Stomach (tissue), 9 donors: ENCODE results near the gene TNS1. TPM values are rescaled to one million over a fixed set of nuclear protein-coding genes. Genes with fewer than 3 reads are reported as not detected.

ENCODE experiments used
- DNase-seq, 2 donors: peaks; one replicate each; pipeline versions ENCODE4 v3.0.0 to v3.0.0-alpha.2; 2013 to 2019
- H3K27ac ChIP-seq, 5 donors: fragments of 200-600 bp in 4 of 5; sonication (generic) in 4 of 5; one replicate each; pipeline ENCODE4 v1.5.1; 2013 to 2019; ENCODE audit warnings: mild to moderate bottlenecking in 1 of 5, moderate library complexity in 1 of 5
- H3K27me3 ChIP-seq, 3 donors: fragments of 200-600 bp; sonication (generic); one replicate each; pipeline ENCODE4 v1.5.1; 2017 to 2019; ENCODE audit warnings: mixed run types in 1 of 3
- H3K36me3 ChIP-seq, 4 donors: fragments of 200-600 bp; sonication (generic); 1 replicate in 3 of 4; 2 replicates in 1 of 4; pipeline ENCODE4 v1.5.1; 2016 to 2019
- H3K4me1 ChIP-seq, 4 donors: fragments of 200-600 bp; sonication (generic); one replicate each; pipeline ENCODE4 v1.5.1; 2016 to 2019
- H3K4me3 ChIP-seq, 4 donors: fragments of 200-600 bp; sonication (generic) in 3 of 4; one replicate each; pipeline ENCODE4 v1.5.1; 2016 to 2019; ENCODE audit warnings: mild to moderate bottlenecking in 1 of 4
- H3K9me3 ChIP-seq, 4 donors: fragments of 200-600 bp; sonication (generic); one replicate each; pipeline ENCODE4 v1.5.1; 2016 to 2019
- EP300 ChIP-seq: sonication (generic); formaldehyde crosslinking; IDR thresholded peaks from one replicate; pipeline ENCODE4 v1.6.1; 2017; ENCODE audit warnings: antibody characterized with exemption
- POLR2A ChIP-seq, 4 donors: fragments of 450-650 bp; IDR thresholded peaks; one replicate each; pipeline ENCODE4 v1.6.1; 2016; ENCODE audit warnings: antibody characterized with exemption in 4 of 4, control low read depth in 2 of 4, mild to moderate bottlenecking in 1 of 4, moderate library complexity in 1 of 4
- POLR2AphosphoS5 ChIP-seq, 3 donors: sonication (generic); formaldehyde crosslinking; IDR thresholded peaks; one replicate each; pipeline ENCODE4 v1.6.1; 2016; ENCODE audit warnings: antibody characterized with exemption in 3 of 3
- WGBS, 5 donors: extraction: QIAGEN DNeasy Blood & Tissue Kit in 3 of 5; methylation state at CpG; one replicate each; pipeline versions ENCODE4 v1.1.5 to v1.1.7; 2013 to 2018; 5-methylcytosine and 5-hydroxymethylcytosine counted together
- intact Hi-C: fragments of 100-400 bp; cut with DNase I; formaldehyde crosslinking; loops from one replicate; pipeline ENCODE4 v1.15.1; 2023; ENCODE audit warnings: low total_unique reads
- polyA plus RNA-seq, 3 donors: library from polyadenylated mRNA; stranded (reverse); fragments of 200-250 nt; gene quantifications; one replicate each; pipeline ENCODE4 v1.2.3, GENCODE V29; 2013
- total RNA-seq, 5 donors: library from RNA; depleted of rRNA; stranded (reverse); fragments of >200 nt; gene quantifications; one replicate each; pipeline versions ENCODE4 v1.1.0 to v1.2.3, GENCODE V29; 2014 to 2016
- TF ChIP-seq, protein P1 (sequence below), 7 experiments: fragments of 450-650 bp in 4 of 7; fragments of 200-600 bp in 3 of 7; sonication (generic) in 3 of 7; IDR thresholded peaks; one replicate each; pipeline ENCODE4 v1.5.1; 2016 to 2019; ENCODE audit warnings: antibody characterized with exemption in 7 of 7, control low read depth in 2 of 7, mild to moderate bottlenecking in 1 of 7
- donor health status: healthy with polysubstance abuse.
- donor health status: Bipolar disorder and iron deficiency.
- donor health status: healthy.

TNS1 gene
- total and polyA plus RNA-seq, 8 donors: 18.5 to 682 (median 160) TPM

DNA sequence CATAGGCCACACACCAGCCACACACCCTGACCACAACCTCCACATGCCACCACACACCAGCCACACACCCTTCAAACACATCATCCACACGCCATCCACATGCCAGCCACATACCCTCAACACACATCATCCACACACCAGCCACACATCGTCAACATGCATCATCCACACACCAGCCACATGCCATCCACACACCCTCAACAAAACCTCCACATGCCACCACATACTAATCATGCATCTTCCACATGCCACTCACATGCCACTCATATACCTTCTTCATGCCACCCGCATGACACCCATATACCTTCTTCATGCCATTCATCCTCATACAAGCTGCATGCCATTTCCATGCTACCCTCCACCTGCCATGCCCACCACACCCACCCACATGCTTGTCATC is 12.4 kb downstream of the TNS1 start:
- Histone ChIP-seq H3K27me3 (no peaks in the 10 kb centered on the region), H3K9me3 (no peaks in the 10 kb centered on the region), H3K4me3 (no peak overlapping the region), H3K4me1 (peaks cover 32 to 51% (median 37%) of the 10 kb centered on the region in 4 donors), H3K27ac (no peak overlapping the region), H3K36me3 (no peaks in the 10 kb centered on the region)
- intact Hi-C loops: no loop called here
- no peak for DNase-seq
- no peak for TF ChIP-seq EP300
- TF ChIP-seq, protein P1, sequence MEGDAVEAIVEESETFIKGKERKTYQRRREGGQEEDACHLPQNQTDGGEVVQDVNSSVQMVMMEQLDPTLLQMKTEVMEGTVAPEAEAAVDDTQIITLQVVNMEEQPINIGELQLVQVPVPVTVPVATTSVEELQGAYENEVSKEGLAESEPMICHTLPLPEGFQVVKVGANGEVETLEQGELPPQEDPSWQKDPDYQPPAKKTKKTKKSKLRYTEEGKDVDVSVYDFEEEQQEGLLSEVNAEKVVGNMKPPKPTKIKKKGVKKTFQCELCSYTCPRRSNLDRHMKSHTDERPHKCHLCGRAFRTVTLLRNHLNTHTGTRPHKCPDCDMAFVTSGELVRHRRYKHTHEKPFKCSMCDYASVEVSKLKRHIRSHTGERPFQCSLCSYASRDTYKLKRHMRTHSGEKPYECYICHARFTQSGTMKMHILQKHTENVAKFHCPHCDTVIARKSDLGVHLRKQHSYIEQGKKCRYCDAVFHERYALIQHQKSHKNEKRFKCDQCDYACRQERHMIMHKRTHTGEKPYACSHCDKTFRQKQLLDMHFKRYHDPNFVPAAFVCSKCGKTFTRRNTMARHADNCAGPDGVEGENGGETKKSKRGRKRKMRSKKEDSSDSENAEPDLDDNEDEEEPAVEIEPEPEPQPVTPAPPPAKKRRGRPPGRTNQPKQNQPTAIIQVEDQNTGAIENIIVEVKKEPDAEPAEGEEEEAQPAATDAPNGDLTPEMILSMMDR (IDR thresholded peaks at IDR 0.05): no peak
- no peak for TF ChIP-seq POLR2AphosphoS5 (IDR thresholded peaks at IDR 0.05)
- TF ChIP-seq POLR2A (IDR thresholded peaks at IDR 0.05): no peak
- WGBS, 5 donors: 93 to 97% (median 94%) methylated on average over 3 of the region's 3 CpGs

DNA sequence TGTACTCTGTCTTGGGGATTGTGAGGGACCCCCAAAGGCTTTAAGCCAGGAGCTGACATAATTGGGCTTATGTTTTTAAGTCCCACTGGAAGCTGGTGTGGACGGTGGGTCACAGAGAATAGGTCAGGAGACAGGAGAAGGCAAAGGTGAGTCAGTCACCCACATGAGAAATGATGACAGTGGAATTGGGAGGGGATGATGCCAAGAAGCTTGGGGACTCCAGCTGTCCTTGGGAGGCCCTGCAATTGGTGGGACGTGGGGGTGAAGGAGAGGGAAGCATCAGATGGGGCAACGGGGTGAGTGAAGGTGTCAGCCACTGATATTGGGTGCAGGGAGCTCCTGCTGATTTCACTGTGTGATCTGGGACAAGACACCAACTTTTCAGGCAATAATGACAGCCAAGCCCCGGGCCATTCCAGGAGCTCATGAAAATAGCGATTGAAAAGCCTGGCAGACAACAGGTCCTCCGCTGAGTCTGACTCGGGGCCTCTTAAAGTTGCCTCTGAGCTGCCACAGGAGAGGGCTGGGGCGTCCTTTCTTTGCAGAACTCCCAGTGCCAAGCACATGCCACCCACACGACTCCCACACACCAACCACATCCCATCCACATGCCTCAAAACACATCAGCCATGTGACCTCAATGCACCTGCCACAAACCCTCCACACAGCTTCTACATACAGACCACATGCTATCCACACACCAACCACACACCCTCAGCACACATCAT is 13.4 kb downstream of the TNS1 start:
- no peak for TF ChIP-seq POLR2AphosphoS5 (IDR thresholded peaks at IDR 0.05)
- TF ChIP-seq, protein P1 (IDR thresholded peaks at IDR 0.05): no peak
- no peak for TF ChIP-seq EP300
- no peak for TF ChIP-seq POLR2A (IDR thresholded peaks at IDR 0.05)
- intact Hi-C loops: loop anchor here (5.0 to 10.0 kb wide), 2 partner anchors 95 to 202 kb away; no protein-coding TSS in a partner anchor
- Histone ChIP-seq H3K4me1 (peaks cover 26 to 41% (median 30%) of the 10 kb centered on the region in 4 donors), H3K27ac (peak overlapping the region in 2 of 5 donors; percentile 78 to 82), H3K27me3 (no peaks in the 10 kb centered on the region), H3K4me3 (no peak overlapping the region), H3K36me3 (no peaks in the 10 kb centered on the region), H3K9me3 (no peaks in the 10 kb centered on the region)
- 60 to 82% (median 78%) methylated on average over 9 of the region's 9 CpGs for WGBS, 5 donors
- DNase-seq: no peak

DNA sequence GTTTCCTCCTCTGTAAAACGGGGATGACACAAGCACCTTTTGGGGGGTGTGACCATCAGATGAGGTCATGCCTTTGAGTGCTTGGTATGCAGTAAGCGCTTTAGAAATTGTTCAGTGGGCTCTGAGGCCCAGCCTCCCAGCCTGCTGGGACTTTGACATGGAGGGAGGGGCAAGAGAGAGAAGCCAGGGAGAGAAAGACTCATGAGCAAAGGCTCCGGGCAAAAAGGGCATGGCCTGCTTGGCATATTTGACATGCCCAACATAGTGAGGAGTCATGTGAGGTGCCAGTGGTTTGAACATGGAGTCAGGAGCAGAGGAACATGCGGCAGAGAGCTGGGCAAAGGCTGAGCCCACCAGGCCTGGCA is 14.0 kb downstream of the TNS1 start:
- H3K4me3 ChIP-seq: no peak overlapping the region

DNA sequence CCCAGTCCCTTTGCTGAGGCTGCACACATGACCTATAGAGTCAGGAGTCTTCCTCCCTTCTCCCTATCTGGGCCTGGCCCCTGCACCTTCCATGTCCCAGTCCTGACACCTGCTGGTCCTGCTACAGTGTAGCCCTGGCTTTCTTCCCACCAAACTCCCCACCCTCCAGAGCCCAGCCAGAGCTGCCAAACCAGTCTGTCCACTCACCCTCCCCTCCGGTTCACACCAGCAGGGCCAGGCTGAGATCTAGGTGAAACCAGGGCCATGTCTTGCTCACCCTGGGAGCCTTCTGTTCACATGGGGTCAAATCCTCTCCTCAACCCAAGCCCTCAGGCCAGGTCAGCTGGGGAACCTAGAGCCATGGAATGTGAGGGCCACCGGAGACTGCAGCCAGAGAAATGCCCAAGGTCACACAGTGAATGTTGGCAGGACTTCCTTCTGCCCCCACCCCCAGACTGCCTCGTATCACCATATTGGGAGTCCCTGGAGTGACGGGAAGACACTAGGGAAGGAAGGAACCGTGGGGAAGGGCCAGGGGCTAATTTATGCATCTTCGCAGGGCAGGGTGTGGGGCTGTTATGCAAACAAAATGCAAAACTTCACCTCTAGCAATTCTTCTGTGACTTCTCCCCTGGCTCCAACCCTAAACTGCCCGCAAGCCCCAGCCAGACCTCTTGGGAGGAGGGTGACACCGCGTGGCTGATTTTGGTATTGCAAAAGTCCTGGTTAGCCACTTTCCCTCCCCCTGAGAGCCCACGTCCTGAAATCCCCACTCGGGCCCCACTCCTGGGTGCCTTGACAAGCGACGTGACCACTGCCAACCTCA is 14.6 kb downstream of the TNS1 start:
- TF ChIP-seq, protein P1 (IDR thresholded peaks at IDR 0.05): peak in 6 of 7 experiments; percentile 58 to 93 (median 86)
- TF ChIP-seq POLR2AphosphoS5 (IDR thresholded peaks at IDR 0.05): peak in 1 of 3 donors; percentile 83
- no peak for TF ChIP-seq EP300
- no peak for TF ChIP-seq POLR2A (IDR thresholded peaks at IDR 0.05)
- Histone ChIP-seq H3K27me3 (no peaks in the 10 kb centered on the region), H3K4me1 (peaks cover 16 to 29% (median 21%) of the 10 kb centered on the region in 4 donors), H3K4me3 (peak overlapping the region in 3 of 4 donors; percentile 4 to 8 (median 6)), H3K9me3 (no peaks in the 10 kb centered on the region), H3K36me3 (no peaks in the 10 kb centered on the region), H3K27ac (peak overlapping the region; percentile 57 to 82 (median 79))
- peak; percentile 95 to 96 for DNase-seq
- 5 to 13% (median 10%) methylated on average over 12 to 13 of the region's 13 CpGs for WGBS, 5 donors
- intact Hi-C loops: loop anchor here (5.0 to 10.0 kb wide), 2 partner anchors 93 to 201 kb away; no protein-coding TSS in a partner anchor

More for the DNA sequence above, 14.0 kb downstream of the TNS1 start:
- peaks cover 20 to 35% (median 27%) of the 10 kb centered on the region in 4 donors for H3K4me1 ChIP-seq
- DNase-seq: no peak
- no peaks in the 10 kb centered on the region for H3K9me3 ChIP-seq
- no peaks in the 10 kb centered on the region for H3K27me3 ChIP-seq
- WGBS, 5 donors: 42 to 50% (median 44%) methylated on average over 4 of the region's 4 CpGs
- intact Hi-C loops: loop anchor here (5.0 to 10.0 kb wide), 2 partner anchors 94 to 202 kb away; no protein-coding TSS in a partner anchor
- H3K36me3 ChIP-seq: no peaks in the 10 kb centered on the region
- TF ChIP-seq EP300 (no peak), POLR2A (IDR thresholded peaks at IDR 0.05) (no peak)
- TF ChIP-seq, protein P1 (IDR thresholded peaks at IDR 0.05): peak in 1 of 7 experiments; percentile 28
- peak overlapping the region in 4 of 5 donors; percentile 78 to 82 (median 80) for H3K27ac ChIP-seq
